H1 (cell line): ENCODE data around the gene CDT1. TPM values are rescaled to one million over a fixed set of nuclear protein-coding genes. Genes with fewer than 3 reads are reported as not detected.

Source experiments
- BCL11A ChIP-seq, 2 experiments: IDR thresholded peaks; one replicate each; pipeline ENCODE4 v1.6.1; 2011; ENCODE audit warnings: low read depth in 2 of 2, low read length in 2 of 2, mild to moderate bottlenecking in 2 of 2
- BRCA1 ChIP-seq: IDR thresholded peaks from 2 replicates; pipeline ENCODE4 v1.6.1; 2012; ENCODE audit warnings: low read depth, low read length, improper control_type of control experiment
- CEBPB ChIP-seq: IDR thresholded peaks from 2 replicates; pipeline ENCODE4 v1.6.1; 2012; ENCODE audit warnings: low read depth, low read length
- CHD1 ChIP-seq: IDR thresholded peaks from 2 replicates; pipeline ENCODE4 v1.6.1; 2012; ENCODE audit warnings: low read depth, low read length, improper control_type of control experiment
- CHD2 ChIP-seq: IDR thresholded peaks from 2 replicates; pipeline ENCODE4 v1.6.1; 2012; ENCODE audit warnings: low read length, improper control_type of control experiment
- CTBP2 ChIP-seq: IDR thresholded peaks from 2 replicates; pipeline ENCODE4 v1.7.0; 2011; ENCODE audit warnings: borderline replicate concordance, mild to moderate bottlenecking, moderate library complexity, mixed read lengths, low read length; ENCODE audit not compliant: insufficient read depth, insufficient read length
- CTCF ChIP-seq, 3 experiments: IDR thresholded peaks; 1 replicate in 2 of 3; 2 replicates in 1 of 3; pipeline versions ENCODE4 v1.5.1 to v1.6.1; 2011; ENCODE audit warnings: low read length in 3 of 3, mild to moderate bottlenecking in 3 of 3, inconsistent platforms in 2 of 3, low read depth in 1 of 3, moderate library complexity in 1 of 3; ENCODE audit not compliant: insufficient read depth in 1 of 3; ENCODE audit errors: control extremely low read depth in 1 of 3
- JUND ChIP-seq: IDR thresholded peaks from 2 replicates; pipeline ENCODE4 v1.6.1; 2011; ENCODE audit warnings: mild to moderate bottlenecking, improper control_type of control experiment, low read length
- KDM4A ChIP-seq: IDR thresholded peaks from one replicate; pipeline ENCODE4 v1.7.1; 2012; ENCODE audit warnings: low read depth, mild to moderate bottlenecking, moderate library complexity, low read length, inconsistent platforms; ENCODE audit not compliant: severe bottlenecking
- NANOG ChIP-seq: IDR thresholded peaks from 2 replicates; pipeline ENCODE4 v1.6.1; 2011; ENCODE audit warnings: low read length, low read depth, mild to moderate bottlenecking, inconsistent platforms; ENCODE audit not compliant: insufficient read depth, poor library complexity, severe bottlenecking
- RBBP5 ChIP-seq: IDR thresholded peaks from 2 replicates; pipeline ENCODE4 v1.7.1; 2012; ENCODE audit warnings: low read depth, mild to moderate bottlenecking, inconsistent platforms, low read length, moderate library complexity, borderline replicate concordance
- SAP30 ChIP-seq: fragments of 300-600 bp; sonication (generic); IDR thresholded peaks from 2 replicates; pipeline ENCODE4 v1.7.1; 2012; ENCODE audit warnings: low read length, moderate library complexity, mild to moderate bottlenecking, inconsistent platforms; ENCODE audit not compliant: insufficient read depth, insufficient replicate concordance
- SIRT6 ChIP-seq: IDR thresholded peaks from one replicate; pipeline ENCODE4 v1.7.1; 2012; ENCODE audit warnings: low read length, inconsistent platforms
- SP1 ChIP-seq: IDR thresholded peaks from 2 replicates; pipeline ENCODE4 v1.6.1; 2011; ENCODE audit warnings: low read depth, low read length
- SP2 ChIP-seq: IDR thresholded peaks from 2 replicates; pipeline ENCODE4 v1.6.1; 2012; ENCODE audit warnings: mild to moderate bottlenecking, low read length, inconsistent platforms
- TAF7 ChIP-seq: optimal IDR thresholded peaks from 2 replicates; pipeline ENCODE3; 2011; ENCODE audit warnings: low read depth, mild to moderate bottlenecking, inconsistent platforms, low read length, moderate library complexity, borderline replicate concordance
- TCF12 ChIP-seq: IDR thresholded peaks from 2 replicates; pipeline ENCODE4 v1.6.1; 2011; ENCODE audit warnings: low read depth, mild to moderate bottlenecking, low read length
- TEAD4 ChIP-seq: IDR thresholded peaks from 2 replicates; pipeline ENCODE4 v1.6.1; 2012; ENCODE audit warnings: low read depth, low read length, inconsistent platforms, mixed read lengths
- USF2 ChIP-seq: IDR thresholded peaks from 2 replicates; pipeline ENCODE4 v1.6.1; 2011; ENCODE audit warnings: low read length, improper control_type of control experiment
- YY1 ChIP-seq: IDR thresholded peaks from 2 replicates; pipeline ENCODE4 v1.6.1; 2011; ENCODE audit warnings: low read depth, mild to moderate bottlenecking, low read length
- ZNF274 ChIP-seq: IDR thresholded peaks from 2 replicates; pipeline ENCODE4 v1.7.0; 2012; ENCODE audit warnings: low read length, borderline replicate concordance; ENCODE audit errors: extremely low read depth
- polyA plus RNA-seq, 7 experiments: library from polyadenylated mRNA; depleted of rRNA in 3 of 7; stranded (reverse) in 5 of 7; unstranded in 2 of 7; fragments of >200 nt in 5 of 7; fragments of 200-250 nt in 2 of 7; gene quantifications; 1 replicate in 5 of 7; 2 replicates in 1 of 7; 4 replicates in 1 of 7; pipeline versions ENCODE4 v1.2.1 to v1.2.3, GENCODE V29; 2011 to 2013; ENCODE audit warnings: missing spikeins in 2 of 7, mixed read lengths in 2 of 7
- total RNA-seq: library from RNA; stranded (reverse); fragmentation: NEBNext Ultra II Directional; extraction: Animal tissue kit (Norgen Biotek cat#: 25700); gene quantifications from 2 replicates; pipeline ENCODE4 v1.2.1, GENCODE V29; 2021

CDT1 gene
- total and polyA plus RNA-seq, 2 of the 8 experiments (the other 6 are each of a cell fraction or from before 2014, with no cell fraction given) = 76.7 to 95.4 TPM

- TF ChIP-seq RBBP5 (no peak; the same call in 1 of the 2 replicates), CHD2 (no peak), NANOG (no peak), USF2 (no peak), JUND (no peak), YY1 (peak; percentile 90), SAP30 (no peak), BRCA1 (no peak), CTCF (IDR thresholded peaks at IDR 0.05; ENCODE audit: control extremely low read depth in 1 of 3, insufficient read depth in 1 of 3, low read depth in 1 of 3, low read length in 3 of 3) (peak in 2 of 3 experiments; percentile 38 to 47; a peak in 2 of 4 replicates), SP2 (no peak), KDM4A (peak; percentile 75), BCL11A (IDR thresholded peaks at IDR 0.05; ENCODE audit: low read depth in 2 of 2, low read length in 2 of 2) (no peak), TEAD4 (peak; percentile 94), CEBPB (no peak), SIRT6 (no peak), ZNF274 (no peak), CTBP2 (no peak), TAF7 (no peak), CHD1 (no peak), TCF12 (no peak), SP1 (no peak; the same call in 1 of the 2 replicates)
These were observed 8.4 kb downstream of the CDT1 start, which contains the start of gene APRT (continued) for GRCh38 chr16:88811769-88812512.
